ENCODE results near the gene MT1M.

MT1M gene

DNA sequence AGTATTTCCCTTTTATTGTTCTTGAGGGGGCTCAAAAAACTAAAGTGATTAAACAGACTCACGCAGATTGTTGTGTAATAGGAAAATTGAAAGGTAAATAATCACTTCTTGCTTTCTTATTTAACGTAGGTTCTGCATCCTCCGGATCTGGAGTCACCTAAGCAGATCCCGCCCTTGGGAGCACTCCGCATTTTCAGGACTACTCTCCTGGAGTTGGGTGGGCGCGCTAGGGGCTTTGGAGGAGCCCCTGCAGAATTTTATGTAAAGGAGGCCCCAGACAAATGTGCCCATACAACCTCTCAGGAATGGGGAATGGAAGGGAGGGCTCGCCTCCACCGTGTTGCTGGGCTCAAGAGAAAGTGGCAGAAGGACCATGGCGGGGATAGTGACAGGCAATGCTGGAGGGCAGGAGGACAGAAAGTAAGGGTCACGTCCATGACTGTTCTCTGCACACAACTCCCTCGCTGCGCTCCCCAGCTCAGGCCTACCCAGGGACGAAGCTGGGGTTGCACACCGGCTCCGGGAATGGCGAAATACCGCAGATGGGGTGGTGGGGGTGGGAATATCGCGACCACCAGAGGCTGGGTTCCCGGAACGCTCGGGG lies 15.7 kb upstream of the MT1M start:
- no peak overlapping the region for H3K4me3 ChIP-seq (ENCODE audit: low read length, poor library complexity, severe bottlenecking)
- H3K4me2 ChIP-seq (ENCODE audit: low read depth, low read length, poor library complexity, severe bottlenecking): no peak overlapping the region

GRCh38 chr16:56617212-56618085 lies 15.0 kb upstream of the MT1M start:
- H3K4me2 ChIP-seq (ENCODE audit: low read depth, low read length, poor library complexity, severe bottlenecking): no peak overlapping the region
- no peaks in the 10 kb centered on the region for H3F3A ChIP-seq (ENCODE audit: low read depth)
- H3K9me3 ChIP-seq (ENCODE audit: insufficient read depth, low read depth, low read length): no peaks in the 10 kb centered on the region
- no peaks in the 10 kb centered on the region for H3K27me3 ChIP-seq (ENCODE audit: insufficient read depth, low read length, poor library complexity, severe bottlenecking)
- H3K36me3 ChIP-seq (ENCODE audit: insufficient read depth, low read length): no peaks in the 10 kb centered on the region
- no peaks in the 10 kb centered on the region for H4K20me1 ChIP-seq (ENCODE audit: insufficient read depth, low read length, poor library complexity, severe bottlenecking)
- H3K9me2 ChIP-seq (replicated peaks; ENCODE audit: low read depth, low read length): no peaks in the 10 kb centered on the region
- H3K9ac ChIP-seq (ENCODE audit: low read depth, low read length, poor library complexity, severe bottlenecking): no peak overlapping the region
- no peak for TF ChIP-seq EZH2phosphoT487 (IDR thresholded peaks at IDR 0.05; ENCODE audit: borderline replicate concordance)
- TF ChIP-seq CTCF (conservative IDR thresholded peaks at IDR 0.05; ENCODE audit: low read length): no peak
- H2AFZ ChIP-seq (ENCODE audit: low read length): no peak overlapping the region
- no peak overlapping the region for H3K4me3 ChIP-seq (ENCODE audit: low read length, poor library complexity, severe bottlenecking)
- no peaks in the 10 kb centered on the region for H3K79me2 ChIP-seq (ENCODE audit: insufficient read depth, low read length)
- H3K4me1 ChIP-seq (ENCODE audit: insufficient read depth, low read length, poor library complexity, severe bottlenecking): no peaks in the 10 kb centered on the region

More for the DNA sequence above, 15.7 kb upstream of the MT1M start:
- H4K20me1 ChIP-seq (ENCODE audit: insufficient read depth, low read length, poor library complexity, severe bottlenecking): no peaks in the 10 kb centered on the region
- no peaks in the 10 kb centered on the region for H3K79me2 ChIP-seq (ENCODE audit: insufficient read depth, low read length)
- no peak overlapping the region for H3K9ac ChIP-seq (ENCODE audit: low read depth, low read length, poor library complexity, severe bottlenecking)
- H3K27me3 ChIP-seq (ENCODE audit: insufficient read depth, low read length, poor library complexity, severe bottlenecking): no peaks in the 10 kb centered on the region
- TF ChIP-seq CTCF (conservative IDR thresholded peaks at IDR 0.05; ENCODE audit: low read length): no peak
- no peak for TF ChIP-seq EZH2phosphoT487 (IDR thresholded peaks at IDR 0.05; ENCODE audit: borderline replicate concordance)
- no peaks in the 10 kb centered on the region for H3K36me3 ChIP-seq (ENCODE audit: insufficient read depth, low read length)
- H3F3A ChIP-seq (ENCODE audit: low read depth): no peaks in the 10 kb centered on the region
- H2AFZ ChIP-seq (ENCODE audit: low read length): no peak overlapping the region
- no peaks in the 10 kb centered on the region for H3K4me1 ChIP-seq (ENCODE audit: insufficient read depth, low read length, poor library complexity, severe bottlenecking)
- H3K9me2 ChIP-seq (replicated peaks; ENCODE audit: low read depth, low read length): no peaks in the 10 kb centered on the region
- no peaks in the 10 kb centered on the region for H3K9me3 ChIP-seq (ENCODE audit: insufficient read depth, low read depth, low read length)

DNA sequence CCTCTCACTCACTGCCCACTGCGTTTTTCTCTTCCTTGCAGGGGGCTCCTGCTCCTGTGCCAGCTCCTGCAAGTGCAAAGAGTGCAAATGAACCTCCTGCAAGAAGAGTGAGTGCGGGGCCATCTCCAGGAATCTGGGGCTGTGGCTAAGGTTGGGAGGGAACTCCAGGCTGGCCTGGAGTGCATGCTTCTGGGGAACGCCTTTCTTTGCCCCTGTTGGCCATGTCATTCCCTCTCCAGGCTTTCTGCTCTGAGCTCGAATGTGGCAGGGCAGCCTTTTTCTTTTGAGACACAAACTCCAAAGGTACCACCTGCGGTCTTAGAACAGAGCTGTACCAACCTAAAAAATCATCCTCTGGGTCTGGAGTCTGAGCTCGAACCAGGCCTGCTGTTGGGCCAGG lies 14.3 kb upstream of the MT1M start:
- Histone ChIP-seq H4K20me1 (ENCODE audit: insufficient read depth, low read length, poor library complexity, severe bottlenecking) (no peaks in the 10 kb centered on the region), H2AFZ (ENCODE audit: low read length) (no peak overlapping the region), H3K27me3 (ENCODE audit: insufficient read depth, low read length, poor library complexity, severe bottlenecking) (no peaks in the 10 kb centered on the region), H3K9me3 (ENCODE audit: insufficient read depth, low read depth, low read length) (no peaks in the 10 kb centered on the region), H3K4me2 (ENCODE audit: low read depth, low read length, poor library complexity, severe bottlenecking) (no peak overlapping the region), H3K79me2 (ENCODE audit: insufficient read depth, low read length) (no peaks in the 10 kb centered on the region), H3K9me2 (replicated peaks; ENCODE audit: low read depth, low read length) (no peaks in the 10 kb centered on the region), H3K36me3 (ENCODE audit: insufficient read depth, low read length) (no peaks in the 10 kb centered on the region), H3K4me1 (ENCODE audit: insufficient read depth, low read length, poor library complexity, severe bottlenecking) (no peaks in the 10 kb centered on the region), H3F3A (ENCODE audit: low read depth) (no peaks in the 10 kb centered on the region), H3K4me3 (ENCODE audit: low read length, poor library complexity, severe bottlenecking) (no peak overlapping the region), H3K9ac (ENCODE audit: low read depth, low read length, poor library complexity, severe bottlenecking) (no peak overlapping the region)
- TF ChIP-seq EZH2phosphoT487 (IDR thresholded peaks at IDR 0.05; ENCODE audit: borderline replicate concordance) (no peak), CTCF (conservative IDR thresholded peaks at IDR 0.05; ENCODE audit: low read length) (no peak)

Data from Loucy (cell line).